Adrenal gland (tissue), 5 donors: ENCODE measurements around the gene MACROH2A1.

Experiments
- POLR2A ChIP-seq, 2 donors: fragments of 450-650 bp; IDR thresholded peaks; one replicate each; pipeline ENCODE4 v1.6.1; 2017; ENCODE audit warnings: antibody characterized with exemption in 2 of 2, mild to moderate bottlenecking in 2 of 2, moderate library complexity in 1 of 2
- TF ChIP-seq, protein P1 (sequence below), 6 experiments: fragments of 450-650 bp in 4 of 6; fragments of 200-600 bp in 2 of 6; sonication (generic) in 1 of 6; IDR thresholded peaks; 1 replicate in 5 of 6; 2 replicates in 1 of 6; pipeline versions ENCODE4 v1.5.1 to v1.8.0; 2016 to 2021; ENCODE audit warnings: antibody characterized with exemption in 6 of 6, mild to moderate bottlenecking in 2 of 6, moderate library complexity in 1 of 6
- donor health status: DM: no; HTN: no; CAD: no.

DNA sequence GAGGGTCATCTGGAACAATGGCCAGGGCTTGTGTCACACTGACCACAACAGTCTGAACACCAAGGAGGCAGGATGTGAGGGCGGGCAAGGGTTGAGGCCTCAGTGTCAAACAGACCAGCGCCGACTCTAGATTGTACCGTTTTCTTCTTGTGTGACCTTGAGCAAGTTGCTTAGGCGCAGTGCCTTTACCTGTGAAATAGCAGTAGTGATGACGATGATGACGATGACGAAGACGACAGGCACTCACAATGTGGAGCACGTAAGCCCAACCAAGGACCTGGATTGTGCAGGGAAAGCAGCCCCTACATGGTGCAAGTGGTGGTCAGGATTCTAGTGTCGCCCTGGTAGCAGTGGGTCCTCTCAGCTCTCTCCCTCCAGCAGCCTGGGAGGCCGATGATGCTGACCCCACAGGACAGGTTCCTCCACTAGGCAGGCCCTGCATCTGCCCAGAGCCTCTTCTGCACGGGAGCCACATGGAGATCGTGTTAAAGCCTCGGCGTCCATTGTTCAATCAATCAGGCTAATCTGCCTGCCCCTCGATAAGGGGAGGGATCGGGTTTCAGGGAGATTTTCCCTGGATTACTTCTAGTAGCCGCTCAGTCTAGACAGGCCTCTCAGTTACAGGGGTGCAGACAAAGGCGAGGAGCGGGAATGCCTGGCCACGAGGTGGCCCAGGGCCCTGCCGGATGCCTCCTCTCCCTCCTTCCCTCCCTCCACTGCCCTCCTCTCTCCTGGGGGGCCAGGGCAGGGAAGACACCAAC is 91.7 kb downstream of the MACROH2A1 start:
- TF ChIP-seq, protein P1, sequence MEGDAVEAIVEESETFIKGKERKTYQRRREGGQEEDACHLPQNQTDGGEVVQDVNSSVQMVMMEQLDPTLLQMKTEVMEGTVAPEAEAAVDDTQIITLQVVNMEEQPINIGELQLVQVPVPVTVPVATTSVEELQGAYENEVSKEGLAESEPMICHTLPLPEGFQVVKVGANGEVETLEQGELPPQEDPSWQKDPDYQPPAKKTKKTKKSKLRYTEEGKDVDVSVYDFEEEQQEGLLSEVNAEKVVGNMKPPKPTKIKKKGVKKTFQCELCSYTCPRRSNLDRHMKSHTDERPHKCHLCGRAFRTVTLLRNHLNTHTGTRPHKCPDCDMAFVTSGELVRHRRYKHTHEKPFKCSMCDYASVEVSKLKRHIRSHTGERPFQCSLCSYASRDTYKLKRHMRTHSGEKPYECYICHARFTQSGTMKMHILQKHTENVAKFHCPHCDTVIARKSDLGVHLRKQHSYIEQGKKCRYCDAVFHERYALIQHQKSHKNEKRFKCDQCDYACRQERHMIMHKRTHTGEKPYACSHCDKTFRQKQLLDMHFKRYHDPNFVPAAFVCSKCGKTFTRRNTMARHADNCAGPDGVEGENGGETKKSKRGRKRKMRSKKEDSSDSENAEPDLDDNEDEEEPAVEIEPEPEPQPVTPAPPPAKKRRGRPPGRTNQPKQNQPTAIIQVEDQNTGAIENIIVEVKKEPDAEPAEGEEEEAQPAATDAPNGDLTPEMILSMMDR (IDR thresholded peaks at IDR 0.05), result no peak
- TF ChIP-seq POLR2A (IDR thresholded peaks at IDR 0.05), result no peak
